Activated CD8-positive, alpha-beta memory T cell treated with anti-CD3 and anti-CD28 coated beads, Interleukin-2, amount 50 U/mL, for 48 hours (primary cell): ENCODE results near the gene FOXQ1.
"Not testable (repeated sequence)": the region's sequence is repeated elsewhere in the genome, so short reads cannot be mapped to it uniquely, and the experiment has no call there.

Source experiments
- DNase-seq: peaks from one replicate; pipeline ENCODE4 v3.0.0-alpha.2; 2020

Gene FOXQ1

DNA sequence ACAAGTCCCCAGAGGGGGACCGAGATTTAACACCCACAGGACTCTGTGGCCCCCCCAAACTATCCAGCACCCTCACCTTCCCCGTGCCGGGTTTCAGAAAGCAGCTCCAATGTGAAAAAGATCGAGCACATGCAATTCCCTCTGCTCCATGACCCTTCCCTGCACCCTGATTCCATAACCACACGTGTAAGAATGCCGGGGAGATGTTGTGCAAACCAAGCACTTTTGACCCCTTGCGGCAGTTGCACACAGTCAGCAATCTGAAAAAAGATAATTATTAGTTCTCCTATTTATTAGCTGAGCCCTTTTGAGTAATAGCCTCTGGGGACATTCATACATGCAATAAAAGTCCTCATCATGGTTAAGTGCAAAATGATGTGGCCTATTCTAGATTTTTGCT lies 13.0 kb downstream of the FOXQ1 start:
- DNase-seq: no peak

DNA sequence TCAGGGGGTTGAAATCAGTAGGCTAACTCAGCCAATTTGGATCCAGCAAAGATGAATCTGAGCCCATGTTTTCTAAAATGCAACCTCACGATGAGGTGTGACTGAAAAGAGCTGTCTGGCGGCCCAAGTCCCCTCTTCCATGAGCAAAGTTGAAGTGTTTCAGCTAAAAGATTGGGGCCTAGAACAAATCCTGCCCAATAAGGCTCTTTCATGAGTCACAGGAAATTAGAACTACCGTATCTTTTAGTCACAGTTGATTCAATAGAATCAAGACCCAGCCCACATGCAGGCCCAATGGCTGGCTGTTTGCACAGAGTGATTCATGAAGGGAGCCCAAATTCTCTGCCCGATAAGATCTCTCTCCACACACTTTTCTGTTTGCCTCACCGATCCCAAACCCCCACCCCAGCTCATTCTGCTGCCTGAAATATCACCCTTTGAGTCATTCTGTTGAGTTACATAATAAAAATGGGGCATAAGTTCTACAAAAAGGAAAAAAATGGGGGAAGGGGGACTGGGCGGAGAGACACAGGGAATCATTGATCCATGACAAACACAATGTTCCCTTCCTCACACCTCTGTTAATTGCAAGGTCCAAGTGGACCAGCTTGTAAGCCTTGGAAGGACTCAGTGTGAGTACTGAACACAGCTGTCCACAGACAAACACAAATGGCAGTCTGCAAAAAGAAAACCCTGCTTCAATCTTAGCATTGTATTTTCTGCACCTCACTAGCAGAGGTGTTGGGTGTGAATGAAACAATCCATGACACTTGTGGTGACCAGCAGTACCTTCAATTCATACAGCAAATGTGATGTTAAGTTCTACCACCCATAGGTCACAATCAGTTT lies 13.8 kb downstream of the FOXQ1 start:
- no peak for DNase-seq

DNA sequence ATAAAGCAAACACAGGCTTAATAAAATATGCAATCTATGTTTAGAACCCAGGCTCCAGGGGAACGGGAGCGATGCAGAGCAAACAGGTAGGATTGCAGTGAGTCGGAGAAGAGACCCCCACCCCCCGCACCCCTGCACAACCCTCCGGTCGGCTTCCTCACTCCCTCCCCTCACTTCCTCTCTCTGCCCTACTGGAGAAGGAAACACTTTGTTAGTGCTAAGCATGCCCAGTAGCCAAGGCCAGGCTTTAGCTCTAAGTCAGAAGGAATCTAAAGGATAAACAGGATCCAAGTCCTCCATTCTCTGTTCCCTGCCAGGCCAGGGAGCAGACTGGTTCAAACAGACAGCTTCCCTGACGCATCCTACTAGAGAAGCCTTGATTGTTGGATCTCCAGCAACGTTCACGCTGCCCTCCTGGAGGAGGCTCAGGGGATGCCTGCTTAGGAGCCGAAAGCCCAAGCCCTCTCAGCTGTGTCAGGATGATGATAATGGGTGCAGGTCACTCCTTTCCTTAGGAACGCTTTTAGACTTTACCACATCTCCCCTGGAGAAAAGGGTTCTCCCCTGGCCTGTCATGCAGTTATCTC lies 14.7 kb downstream of the FOXQ1 start:
- no peak for DNase-seq

DNA sequence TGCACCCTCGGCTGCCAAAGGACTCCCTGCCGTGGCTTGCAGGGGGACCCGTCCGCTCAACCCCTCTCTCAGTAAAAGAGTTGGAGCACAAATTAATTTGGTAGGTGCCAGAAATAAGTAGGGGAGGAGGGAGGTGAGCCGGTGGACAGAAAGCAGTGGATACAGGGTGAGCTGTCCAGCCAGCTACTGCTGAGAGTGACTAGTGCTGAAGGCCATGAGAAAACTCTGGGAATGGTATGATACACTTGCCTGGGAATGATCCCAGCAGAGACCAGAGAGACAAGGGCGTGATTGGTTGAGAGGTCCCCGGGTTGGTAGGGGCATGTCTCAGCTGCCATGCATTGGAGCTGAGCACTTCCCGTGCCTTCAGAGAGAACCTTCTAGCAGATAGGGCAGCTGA lies 15.7 kb downstream of the FOXQ1 start:
- DNase-seq: no peak

DNA sequence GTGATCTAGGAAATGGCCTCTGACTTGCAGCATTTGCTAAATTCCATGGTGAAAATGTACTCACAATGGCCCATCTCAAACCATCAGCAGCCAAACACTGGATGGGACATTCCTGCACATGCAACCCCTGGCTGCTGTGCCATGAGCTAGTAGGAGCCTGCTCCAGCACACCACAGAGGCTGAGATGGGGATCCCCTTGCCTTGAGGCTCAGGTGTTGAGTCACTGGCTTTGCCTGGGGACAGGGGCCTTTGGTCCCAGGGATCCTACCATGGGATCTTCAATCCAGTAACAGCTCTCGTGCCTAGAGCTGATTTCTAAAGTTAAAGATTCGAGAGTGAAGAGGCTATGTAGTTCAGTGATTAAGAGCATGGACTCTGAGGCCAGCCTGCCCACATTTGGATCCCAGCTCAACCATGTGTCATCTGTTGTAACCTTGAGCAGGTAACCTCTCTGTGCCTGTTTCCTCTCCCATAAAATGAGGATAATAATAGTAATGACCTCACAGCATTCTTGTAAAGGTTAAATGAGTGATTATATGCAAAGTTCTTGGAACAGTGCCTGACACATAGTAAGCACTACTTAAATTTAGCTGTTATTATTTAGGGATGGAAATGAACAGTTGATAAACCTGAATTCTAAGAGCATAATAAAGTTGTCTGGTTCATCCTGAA lies 16.4 kb downstream of the FOXQ1 start:
- no peak for DNase-seq

DNA sequence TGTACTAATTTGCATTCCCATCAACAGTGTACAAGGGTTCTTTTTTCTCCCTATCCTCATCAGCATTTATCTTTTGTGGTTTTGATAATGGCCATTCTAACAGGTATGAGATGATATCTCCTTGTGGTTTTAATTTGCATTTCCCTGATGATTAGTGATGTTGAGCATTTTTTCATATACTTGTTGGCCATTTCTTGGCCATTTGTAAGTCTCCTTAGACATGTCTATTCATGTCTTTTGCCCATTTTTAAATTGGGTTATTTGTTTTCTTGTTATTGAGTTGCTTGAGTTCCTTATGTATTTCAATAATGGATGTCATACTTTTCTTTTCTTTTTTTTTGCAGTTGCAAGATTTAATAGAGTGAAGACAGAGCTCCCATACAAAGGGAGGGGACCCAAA lies 17.8 kb downstream of the FOXQ1 start:
- no peak for DNase-seq

DNA sequence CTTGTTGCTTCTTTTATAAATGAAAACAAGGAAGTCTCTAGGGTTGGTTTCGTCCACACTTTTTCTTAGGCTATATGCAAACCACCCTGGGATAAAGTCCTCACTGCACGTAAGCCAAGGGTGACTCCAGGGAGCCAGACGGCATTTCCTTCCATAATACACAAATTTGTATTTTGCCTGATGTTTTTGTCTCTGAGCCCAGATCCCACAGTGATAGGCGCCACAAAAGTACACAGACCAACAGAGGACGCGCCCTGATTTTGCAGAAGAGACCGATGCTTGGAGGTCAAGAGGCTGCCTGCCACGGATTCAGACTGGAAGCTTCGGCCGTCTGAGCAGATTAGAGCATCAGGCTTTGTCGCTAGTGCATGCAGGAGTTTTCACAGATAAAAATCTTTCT lies 22.8 kb downstream of the FOXQ1 start:
- DNase-seq: no peak

DNA sequence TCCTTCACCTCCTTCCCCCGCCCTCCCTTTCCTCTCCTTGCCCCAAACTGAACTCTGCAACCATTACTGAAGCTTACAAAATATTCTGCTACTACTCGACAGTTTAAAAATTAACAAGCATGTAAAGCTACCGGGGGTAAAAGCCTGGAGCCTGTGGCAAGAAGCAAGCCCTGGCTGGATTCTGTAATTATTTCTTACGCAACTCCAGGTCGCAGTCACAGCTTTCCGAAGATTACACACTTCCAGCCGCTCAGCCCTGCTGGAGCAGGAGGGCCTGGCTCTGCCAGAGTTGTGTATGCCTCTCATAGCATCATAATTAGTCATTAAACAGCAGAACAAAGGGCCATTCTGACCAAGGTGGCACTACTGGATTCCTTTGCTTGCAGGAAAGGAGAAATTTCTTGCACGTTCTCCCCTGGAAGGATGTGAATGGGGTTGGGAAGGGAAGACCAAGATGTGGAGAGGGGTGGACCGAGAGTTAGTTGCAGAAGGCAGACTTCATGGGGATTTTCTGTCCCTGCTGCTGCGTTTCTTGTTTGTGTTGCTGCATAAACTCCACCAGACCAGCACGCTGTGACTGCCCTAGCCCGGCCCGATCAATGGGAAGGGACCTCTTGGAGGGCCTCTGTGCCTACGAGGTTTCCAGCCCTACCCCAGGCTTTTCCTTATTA lies 23.6 kb downstream of the FOXQ1 start:
- no peak for DNase-seq

DNA sequence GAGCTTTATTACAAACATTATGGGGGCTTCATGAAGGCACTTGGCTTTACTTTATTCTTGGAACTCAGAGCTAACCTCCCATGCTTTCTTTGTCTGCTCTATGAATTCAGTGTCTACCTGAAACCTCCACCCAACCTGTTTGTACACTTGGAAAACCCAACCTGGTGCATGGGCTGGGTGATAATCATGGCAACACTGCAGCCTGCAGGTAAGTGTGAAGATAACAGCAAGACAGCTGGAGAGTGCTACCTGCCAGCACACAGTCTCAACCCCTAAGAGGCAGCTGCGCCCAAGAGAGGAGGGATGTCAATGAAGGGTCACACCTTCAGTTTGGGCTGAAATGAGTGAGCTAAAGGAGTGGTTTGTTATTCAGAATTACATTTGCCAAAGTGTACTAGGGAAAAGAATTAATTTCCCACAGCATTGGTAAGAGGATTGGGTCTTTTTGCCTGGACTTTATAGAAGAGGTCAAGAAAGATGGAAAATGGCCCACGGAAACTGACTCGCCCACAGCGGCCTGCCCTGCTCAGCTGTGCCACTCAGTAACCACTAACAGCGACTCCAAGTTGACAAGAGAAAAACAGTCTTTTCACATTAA lies 24.4 kb downstream of the FOXQ1 start:
- DNase-seq: no peak

DNA sequence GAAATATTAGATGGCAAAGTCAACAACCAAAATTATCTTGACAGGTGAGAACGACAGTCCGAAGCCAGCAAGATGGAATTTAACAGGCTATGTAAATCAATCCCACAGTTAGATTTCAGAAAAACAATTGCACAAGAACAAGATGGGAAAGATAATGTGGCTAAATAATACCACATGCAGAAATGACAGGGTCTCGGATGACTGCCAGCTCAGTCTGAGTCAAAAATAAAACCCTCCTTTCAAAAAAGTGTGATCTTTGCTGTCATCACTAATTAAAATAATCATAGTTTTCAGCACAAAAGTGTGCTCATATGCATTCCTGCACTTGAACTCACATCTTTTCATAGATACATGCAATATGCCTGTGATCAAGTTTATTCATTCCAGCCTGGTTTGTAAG lies 25.9 kb downstream of the FOXQ1 start:
- DNase-seq: no peak

DNA sequence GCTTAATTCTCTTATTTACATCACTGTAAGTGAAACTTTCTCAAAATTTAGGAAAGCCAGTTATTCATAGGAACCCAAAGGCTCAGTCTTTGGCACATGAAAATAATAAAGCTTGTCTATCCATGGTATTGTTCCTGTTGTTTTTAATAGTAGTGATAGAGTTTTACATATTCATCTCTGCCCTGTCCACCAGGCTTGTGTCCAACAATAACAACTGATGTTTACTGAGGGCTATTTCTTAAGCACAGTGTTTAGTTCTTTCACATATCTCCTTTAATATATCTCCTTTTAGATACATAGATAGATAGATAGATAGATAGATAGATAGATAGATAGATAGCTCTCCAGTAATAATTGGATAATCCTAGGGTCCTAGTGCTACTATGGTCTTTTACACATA lies 34.2 kb downstream of the FOXQ1 start:
- DNase-seq: no peak

DNA sequence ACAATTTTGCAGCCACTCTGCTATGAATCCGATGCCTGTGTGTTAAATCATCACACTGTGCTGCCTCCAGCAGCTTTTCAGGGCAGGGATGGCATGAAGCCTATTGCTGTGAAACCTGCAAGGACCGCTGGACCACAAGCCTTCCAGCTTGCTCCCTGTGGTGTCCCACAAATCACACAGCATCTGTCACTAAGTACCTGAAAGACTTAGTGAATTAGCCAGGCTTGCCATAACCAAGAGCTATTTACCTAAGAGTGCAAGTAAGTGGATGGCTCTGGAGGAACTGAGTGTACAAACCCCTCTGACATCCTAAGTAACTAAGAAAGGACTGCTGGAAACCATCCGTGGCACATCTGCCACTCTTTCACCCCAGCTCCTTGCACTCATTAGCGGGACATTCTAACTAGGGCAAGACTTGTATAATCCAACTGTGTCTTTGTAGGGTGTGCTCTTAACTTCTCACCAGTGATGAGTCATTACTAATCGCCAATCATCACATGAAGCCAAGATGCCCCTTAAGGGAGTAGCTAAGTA lies 34.7 kb downstream of the FOXQ1 start:
- no peak for DNase-seq

DNA sequence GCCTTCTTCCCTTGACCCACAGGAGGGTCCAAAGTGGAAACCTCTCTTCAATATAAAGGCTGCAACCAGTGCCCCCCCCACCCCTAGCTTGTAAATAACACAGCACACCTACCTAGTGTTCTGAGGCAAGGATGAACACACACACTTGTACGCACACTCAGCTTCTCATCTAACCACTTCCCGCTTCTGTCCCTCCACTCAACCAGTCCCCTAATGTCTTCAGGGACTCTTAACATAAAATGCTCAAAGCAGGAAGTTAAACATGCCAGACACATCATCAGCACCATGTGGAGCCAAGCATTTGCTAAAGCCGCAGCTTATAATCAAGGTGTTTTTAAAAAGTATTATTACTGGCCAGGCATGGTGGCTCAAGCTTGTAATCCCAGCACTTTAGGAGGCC lies 35.3 kb downstream of the FOXQ1 start:
- no peak for DNase-seq

DNA sequence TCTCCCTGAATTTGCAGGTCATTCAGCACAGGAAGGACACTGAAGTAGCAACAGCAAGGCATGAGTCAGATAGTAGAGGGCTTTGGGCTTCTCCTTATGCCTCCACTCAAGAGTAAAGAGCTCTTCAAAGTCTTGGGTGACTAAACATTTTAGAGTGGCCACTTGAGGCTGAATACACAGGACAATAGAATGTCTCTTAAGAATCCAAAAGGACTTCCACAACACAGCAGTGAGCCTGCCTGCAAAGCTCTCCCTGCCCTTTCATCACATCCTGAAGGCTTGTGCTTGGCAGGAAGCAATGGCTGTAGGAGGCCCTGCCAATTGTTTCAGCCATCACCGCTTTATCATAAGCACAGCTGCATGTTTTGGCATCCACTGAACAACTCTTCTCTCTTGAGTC lies 36.8 kb downstream of the FOXQ1 start:
- no peak for DNase-seq

DNA sequence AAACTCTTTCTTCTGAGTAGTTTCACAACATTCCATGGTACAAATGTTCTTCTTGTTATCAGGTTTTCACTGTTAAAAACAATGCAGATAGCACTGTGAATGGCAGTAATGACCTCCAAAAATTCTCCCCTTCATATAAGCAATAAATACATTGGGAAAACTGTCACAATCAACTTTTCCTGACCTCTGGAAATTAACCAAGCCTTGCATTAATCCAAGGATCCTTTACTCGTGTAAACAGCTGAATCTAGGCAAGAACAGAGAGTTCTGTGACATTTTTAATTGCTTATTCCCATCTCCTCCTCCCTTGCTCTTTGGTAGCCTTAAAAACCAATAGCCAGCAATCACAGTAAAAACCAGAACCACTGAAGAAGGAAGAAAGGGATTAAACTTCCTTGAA lies 37.8 kb downstream of the FOXQ1 start:
- no peak for DNase-seq

DNA sequence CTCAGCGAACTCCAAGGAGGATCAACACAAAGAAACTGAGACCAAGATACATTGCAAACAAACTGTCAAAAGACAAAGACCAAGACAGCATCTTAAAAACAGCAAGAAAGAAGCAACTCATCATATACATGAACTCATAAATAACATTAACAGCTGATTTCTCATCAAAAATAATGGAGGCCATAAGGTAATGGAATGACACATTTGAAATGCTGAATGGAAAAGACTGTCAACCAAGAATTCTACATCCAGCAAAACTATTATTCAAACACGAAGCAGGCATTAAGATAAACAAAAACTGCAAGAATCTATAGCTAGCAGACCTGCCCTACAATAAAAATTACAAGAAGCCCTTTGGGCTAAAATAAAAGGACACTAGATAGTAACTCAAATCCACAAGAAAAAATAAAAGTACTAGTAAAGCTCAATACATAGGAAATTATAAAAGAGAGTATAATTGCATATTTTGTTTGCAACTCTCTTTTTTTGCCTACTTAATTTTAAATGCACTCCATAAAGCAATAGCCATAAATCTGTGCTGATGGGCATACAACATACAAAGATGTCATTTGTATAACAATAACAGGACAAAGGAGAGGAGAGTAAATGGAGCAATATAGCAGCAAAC lies 39.6 kb downstream of the FOXQ1 start:
- DNase-seq: no peak

DNA sequence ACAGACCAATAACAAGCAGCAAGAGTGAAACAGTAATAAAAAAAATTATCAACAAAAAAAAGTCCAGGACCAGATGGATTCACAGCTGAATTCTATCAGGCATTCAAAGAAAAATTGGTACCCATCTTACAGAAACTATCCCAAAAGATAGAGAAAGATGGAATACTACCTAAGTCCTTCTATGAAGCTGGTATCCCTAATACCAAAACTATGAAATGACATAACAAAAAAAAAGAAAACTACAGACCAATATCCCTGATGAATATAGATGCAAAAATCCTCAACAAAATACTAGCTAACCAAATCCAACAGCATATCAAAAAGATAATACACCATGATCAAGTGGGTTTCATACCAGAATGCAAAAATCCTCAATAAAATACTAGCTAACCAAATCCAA lies 43.2 kb downstream of the FOXQ1 start:
- not testable (repeated sequence) for DNase-seq

DNA sequence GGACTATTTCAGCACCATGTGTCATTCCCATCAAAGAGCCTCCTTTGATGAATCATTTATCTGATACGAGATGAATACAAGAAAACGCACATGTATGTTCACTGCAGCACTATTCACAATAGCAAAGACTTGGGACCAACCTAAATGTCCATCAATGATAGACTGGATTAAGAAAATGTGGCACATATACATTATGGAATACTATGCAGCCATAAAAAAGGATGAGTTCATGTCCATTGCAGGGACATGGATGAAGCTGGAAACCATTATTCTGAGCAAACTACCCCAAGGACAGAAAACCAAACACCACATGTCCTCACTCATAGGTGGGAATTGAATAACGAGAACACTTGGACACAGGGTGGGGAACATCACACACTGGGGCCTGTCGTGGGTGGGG lies 49.8 kb downstream of the FOXQ1 start:
- DNase-seq: not testable (repeated sequence)

DNA sequence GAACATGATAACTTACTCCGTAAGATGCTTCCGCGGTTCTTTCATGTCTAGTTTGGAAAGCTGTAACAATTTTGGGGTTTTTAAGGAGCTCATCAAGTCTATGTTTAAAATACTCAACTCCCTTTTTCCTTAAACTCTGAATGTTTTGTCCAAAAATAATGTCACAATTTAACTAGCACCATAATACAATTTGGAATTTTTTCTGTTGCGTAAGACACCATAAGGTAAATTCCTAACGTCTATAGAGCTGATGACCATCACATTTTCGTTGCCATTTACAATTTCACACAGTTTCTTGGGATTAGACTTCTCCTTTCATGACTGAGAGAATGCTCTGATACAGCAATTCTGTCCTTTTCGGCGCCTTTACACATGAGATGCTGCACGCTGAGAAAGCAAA lies 50.7 kb downstream of the FOXQ1 start:
- DNase-seq: no peak

DNA sequence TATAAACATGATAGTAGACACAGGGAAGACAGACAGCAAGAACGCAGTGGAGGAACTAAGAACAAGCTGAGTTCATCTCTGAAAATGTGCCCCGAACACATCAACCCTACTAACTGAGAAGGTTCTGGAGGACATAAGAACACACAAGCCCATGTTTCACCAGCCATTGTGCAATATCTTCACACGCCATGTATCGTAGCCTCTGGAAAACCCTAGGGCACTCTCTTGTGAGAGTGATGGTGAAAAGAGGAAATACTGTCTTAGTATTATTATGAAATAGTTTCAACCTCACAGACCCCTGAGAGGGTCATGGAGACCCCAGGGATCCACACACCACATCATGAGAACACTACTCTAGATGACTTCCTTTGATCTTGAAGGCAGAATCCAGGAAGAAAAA lies 51.4 kb downstream of the FOXQ1 start:
- no peak for DNase-seq

DNA sequence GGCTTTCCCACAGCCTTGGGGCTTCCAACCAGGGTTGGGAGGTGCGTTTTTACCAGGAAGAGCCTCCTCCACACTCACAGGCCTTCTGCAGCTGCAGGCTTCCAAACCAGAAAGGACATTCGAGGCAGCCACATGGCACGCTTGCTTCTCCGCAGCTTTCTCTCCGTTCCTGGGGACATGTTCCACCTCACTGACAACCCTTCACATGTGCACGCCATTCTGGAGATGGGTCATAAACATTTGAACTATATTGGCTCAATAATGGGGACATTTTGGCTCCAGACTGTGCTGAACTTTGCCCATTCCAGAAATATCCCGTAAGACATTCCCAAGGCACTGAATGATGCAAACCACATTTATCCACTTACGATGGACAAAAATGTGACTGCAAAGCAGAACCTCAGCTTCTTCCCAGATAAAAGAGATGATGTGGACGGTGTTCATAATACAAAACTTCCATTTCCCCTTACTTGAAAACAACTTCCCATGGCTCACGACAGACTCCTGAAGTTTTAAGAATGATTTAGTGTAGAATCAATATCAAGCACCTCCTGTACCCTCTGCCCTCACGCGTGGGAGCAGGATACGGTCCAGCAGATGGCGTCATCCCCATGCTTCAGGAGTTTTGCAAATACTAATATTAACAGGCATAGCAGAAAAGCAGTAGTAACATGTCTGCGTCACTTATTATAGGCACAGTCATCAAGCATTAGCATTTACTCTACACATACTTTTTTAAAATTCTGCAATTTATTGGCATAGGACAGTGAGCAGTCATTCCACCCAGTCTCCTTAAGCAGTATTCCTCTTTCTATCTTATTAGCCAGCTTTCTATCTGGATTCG lies 52.1 kb downstream of the FOXQ1 start:
- no peak for DNase-seq
